ENCODE results near the gene CTNNAL1.

Gene CTNNAL1

DNA sequence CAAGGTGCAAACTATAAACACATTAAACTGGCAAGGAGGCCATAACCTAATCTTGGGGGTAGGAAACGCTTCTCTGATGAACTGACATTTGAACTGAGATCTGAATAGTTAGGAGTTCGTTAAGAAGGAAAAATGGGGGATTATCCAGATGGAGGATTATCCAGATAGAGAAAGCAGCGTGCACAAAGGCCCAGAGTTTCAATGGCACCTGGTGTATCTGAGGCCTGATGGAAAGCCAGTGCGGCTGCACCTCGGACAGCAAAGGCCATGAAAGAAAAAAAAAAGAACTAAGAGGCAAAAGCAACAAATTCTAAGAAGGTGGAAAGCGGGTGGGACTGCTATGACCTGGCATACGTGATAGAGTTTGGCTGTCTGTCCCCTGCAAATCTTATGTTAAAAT is 13.0 kb upstream of the CTNNAL1 start (continued):
- TF ChIP-seq, protein P1, sequence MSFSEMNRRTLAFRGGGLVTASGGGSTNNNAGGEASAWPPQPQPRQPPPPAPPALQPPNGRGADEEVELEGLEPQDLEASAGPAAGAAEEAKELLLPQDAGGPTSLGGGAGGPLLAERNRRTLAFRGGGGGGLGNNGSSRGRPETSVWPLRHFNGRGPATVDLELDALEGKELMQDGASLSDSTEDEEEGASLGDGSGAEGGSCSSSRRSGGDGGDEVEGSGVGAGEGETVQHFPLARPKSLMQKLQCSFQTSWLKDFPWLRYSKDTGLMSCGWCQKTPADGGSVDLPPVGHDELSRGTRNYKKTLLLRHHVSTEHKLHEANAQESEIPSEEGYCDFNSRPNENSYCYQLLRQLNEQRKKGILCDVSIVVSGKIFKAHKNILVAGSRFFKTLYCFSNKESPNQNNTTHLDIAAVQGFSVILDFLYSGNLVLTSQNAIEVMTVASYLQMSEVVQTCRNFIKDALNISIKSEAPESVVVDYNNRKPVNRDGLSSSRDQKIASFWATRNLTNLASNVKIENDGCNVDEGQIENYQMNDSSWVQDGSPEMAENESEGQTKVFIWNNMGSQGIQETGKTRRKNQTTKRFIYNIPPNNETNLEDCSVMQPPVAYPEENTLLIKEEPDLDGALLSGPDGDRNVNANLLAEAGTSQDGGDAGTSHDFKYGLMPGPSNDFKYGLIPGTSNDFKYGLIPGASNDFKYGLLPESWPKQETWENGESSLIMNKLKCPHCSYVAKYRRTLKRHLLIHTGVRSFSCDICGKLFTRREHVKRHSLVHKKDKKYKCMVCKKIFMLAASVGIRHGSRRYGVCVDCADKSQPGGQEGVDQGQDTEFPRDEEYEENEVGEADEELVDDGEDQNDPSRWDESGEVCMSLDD (tag by site-specific recombination; IDR thresholded peaks at IDR 0.05), result no peak
- TF ChIP-seq, protein P2, sequence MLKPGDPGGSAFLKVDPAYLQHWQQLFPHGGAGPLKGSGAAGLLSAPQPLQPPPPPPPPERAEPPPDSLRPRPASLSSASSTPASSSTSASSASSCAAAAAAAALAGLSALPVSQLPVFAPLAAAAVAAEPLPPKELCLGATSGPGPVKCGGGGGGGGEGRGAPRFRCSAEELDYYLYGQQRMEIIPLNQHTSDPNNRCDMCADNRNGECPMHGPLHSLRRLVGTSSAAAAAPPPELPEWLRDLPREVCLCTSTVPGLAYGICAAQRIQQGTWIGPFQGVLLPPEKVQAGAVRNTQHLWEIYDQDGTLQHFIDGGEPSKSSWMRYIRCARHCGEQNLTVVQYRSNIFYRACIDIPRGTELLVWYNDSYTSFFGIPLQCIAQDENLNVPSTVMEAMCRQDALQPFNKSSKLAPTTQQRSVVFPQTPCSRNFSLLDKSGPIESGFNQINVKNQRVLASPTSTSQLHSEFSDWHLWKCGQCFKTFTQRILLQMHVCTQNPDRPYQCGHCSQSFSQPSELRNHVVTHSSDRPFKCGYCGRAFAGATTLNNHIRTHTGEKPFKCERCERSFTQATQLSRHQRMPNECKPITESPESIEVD (tag by site-specific recombination; IDR thresholded peaks at IDR 0.05), result no peak
- TF ChIP-seq ZNF354C (tag by site-specific recombination; IDR thresholded peaks at IDR 0.05; ENCODE audit: borderline replicate concordance, low read depth), result no peak
- no peak for TF ChIP-seq GLI4 (tag by site-specific recombination; IDR thresholded peaks at IDR 0.05)
- TF ChIP-seq, protein P3, sequence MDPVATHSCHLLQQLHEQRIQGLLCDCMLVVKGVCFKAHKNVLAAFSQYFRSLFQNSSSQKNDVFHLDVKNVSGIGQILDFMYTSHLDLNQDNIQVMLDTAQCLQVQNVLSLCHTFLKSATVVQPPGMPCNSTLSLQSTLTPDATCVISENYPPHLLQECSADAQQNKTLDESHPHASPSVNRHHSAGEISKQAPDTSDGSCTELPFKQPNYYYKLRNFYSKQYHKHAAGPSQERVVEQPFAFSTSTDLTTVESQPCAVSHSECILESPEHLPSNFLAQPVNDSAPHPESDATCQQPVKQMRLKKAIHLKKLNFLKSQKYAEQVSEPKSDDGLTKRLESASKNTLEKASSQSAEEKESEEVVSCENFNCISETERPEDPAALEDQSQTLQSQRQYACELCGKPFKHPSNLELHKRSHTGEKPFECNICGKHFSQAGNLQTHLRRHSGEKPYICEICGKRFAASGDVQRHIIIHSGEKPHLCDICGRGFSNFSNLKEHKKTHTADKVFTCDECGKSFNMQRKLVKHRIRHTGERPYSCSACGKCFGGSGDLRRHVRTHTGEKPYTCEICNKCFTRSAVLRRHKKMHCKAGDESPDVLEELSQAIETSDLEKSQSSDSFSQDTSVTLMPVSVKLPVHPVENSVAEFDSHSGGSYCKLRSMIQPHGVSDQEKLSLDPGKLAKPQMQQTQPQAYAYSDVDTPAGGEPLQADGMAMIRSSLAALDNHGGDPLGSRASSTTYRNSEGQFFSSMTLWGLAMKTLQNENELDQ (tag by site-specific recombination; IDR thresholded peaks at IDR 0.05; ENCODE audit: low read depth), result no peak
- no peak for TF ChIP-seq ZNF121 (tag by site-specific recombination; IDR thresholded peaks at IDR 0.05)
- no peak for TF ChIP-seq BCL11B (tag by site-specific recombination; IDR thresholded peaks at IDR 0.05; ENCODE audit: low read depth)
- TF ChIP-seq ZNF843 (tag by site-specific recombination; IDR thresholded peaks at IDR 0.05), result no peak

DNA sequence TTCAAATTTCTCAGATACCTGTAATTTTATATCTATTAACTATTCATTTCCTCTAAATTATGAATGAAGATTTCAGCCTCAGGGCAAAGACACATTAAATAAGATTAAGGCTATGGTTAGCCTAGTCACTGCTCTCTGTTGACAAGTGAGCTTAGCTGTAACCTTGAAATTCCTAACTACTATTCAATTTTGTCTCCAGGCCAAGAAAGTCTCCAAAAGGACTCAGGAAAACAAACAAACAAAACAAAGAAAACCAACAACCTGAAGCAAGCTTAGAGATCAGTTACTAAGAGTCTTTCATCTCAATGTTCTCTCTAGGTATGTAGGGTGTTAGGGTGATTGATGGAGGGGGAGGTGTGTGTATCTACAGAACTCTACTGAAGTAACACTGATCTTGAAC is 9.6 kb upstream of the CTNNAL1 start:
- Histone ChIP-seq H3K4me3 (ENCODE audit: low read depth, low read length) (no peak overlapping the region), H3K36me3 (ENCODE audit: control insufficient read depth in 2 of 2, insufficient read depth in 1 of 2, low read length in 2 of 2) (peaks cover 3 to 39% of the 10 kb centered on the region in 2 experiments), H3K27ac (ENCODE audit: extremely low read depth, low read depth, low read length) (no peak overlapping the region), H3K4me1 (ENCODE audit: control insufficient read depth, insufficient read depth, low read length) (no peaks in the 10 kb centered on the region; the same call in 1 of the 2 replicates), H3K9me3 (ENCODE audit: control insufficient read depth, insufficient read depth, low read depth, low read length) (no peaks in the 10 kb centered on the region)
- ChIA-PET POLR2A (no interaction called here), CTCF (interaction anchor here (0.6 to 1.0 kb wide), 2 partner anchors 11 to 750 kb away, joined by 3 to 4 read pairs; no protein-coding TSS in a partner anchor)
- TF ChIP-seq, protein P4, sequence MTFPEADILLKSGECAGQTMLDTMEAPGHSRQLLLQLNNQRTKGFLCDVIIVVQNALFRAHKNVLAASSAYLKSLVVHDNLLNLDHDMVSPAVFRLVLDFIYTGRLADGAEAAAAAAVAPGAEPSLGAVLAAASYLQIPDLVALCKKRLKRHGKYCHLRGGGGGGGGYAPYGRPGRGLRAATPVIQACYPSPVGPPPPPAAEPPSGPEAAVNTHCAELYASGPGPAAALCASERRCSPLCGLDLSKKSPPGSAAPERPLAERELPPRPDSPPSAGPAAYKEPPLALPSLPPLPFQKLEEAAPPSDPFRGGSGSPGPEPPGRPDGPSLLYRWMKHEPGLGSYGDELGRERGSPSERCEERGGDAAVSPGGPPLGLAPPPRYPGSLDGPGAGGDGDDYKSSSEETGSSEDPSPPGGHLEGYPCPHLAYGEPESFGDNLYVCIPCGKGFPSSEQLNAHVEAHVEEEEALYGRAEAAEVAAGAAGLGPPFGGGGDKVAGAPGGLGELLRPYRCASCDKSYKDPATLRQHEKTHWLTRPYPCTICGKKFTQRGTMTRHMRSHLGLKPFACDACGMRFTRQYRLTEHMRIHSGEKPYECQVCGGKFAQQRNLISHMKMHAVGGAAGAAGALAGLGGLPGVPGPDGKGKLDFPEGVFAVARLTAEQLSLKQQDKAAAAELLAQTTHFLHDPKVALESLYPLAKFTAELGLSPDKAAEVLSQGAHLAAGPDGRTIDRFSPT (tag by site-specific recombination; IDR thresholded peaks at IDR 0.05), result no peak
- TF ChIP-seq SP7 (tag by site-specific recombination; IDR thresholded peaks at IDR 0.05), result peak; percentile 70
- no peak for TF ChIP-seq ZNF843 (tag by site-specific recombination; IDR thresholded peaks at IDR 0.05)
- TF ChIP-seq KLF8 (tag by site-specific recombination; IDR thresholded peaks at IDR 0.05), result no peak
- no peak for TF ChIP-seq ZBTB48 (tag by site-specific recombination; IDR thresholded peaks at IDR 0.05)
